H1 (cell line): ENCODE results near the gene PMEPA1. TPM values are rescaled to one million over a fixed set of nuclear protein-coding genes. Genes with fewer than 3 reads are reported as not detected.

Experiments used
- HDAC6 ChIP-seq: IDR thresholded peaks from one replicate; pipeline ENCODE4 v1.7.1; 2012; ENCODE audit warnings: low read depth, mild to moderate bottlenecking, inconsistent platforms, low read length, moderate library complexity
- PHF8 ChIP-seq: fragments of 200-600 bp; sonication (generic); conservative IDR thresholded peaks from 2 replicates; pipeline ENCODE4 v1.7.1; 2012; ENCODE audit warnings: low read depth, mild to moderate bottlenecking, inconsistent platforms, low read length, moderate library complexity
- POLR2A ChIP-seq, 2 experiments: IDR thresholded peaks; 1 replicate in 1 of 2; 2 replicates in 1 of 2; pipeline ENCODE4 v1.6.1; 2011; ENCODE audit warnings: low read depth in 2 of 2, low read length in 2 of 2, mild to moderate bottlenecking in 2 of 2; ENCODE audit errors: control extremely low read depth in 1 of 2
- RAD21 ChIP-seq, 2 experiments: IDR thresholded peaks in 1 of 2; conservative IDR thresholded peaks in 1 of 2; 2 replicates each; pipeline ENCODE4 v1.6.1; 2011; ENCODE audit warnings: low read depth in 2 of 2, low read length in 2 of 2, improper control_type of control experiment in 1 of 2, inconsistent platforms in 1 of 2, mild to moderate bottlenecking in 1 of 2, moderate library complexity in 1 of 2
- polyA plus RNA-seq, 7 experiments: library from polyadenylated mRNA; depleted of rRNA in 3 of 7; stranded (reverse) in 5 of 7; unstranded in 2 of 7; fragments of >200 nt in 5 of 7; fragments of 200-250 nt in 2 of 7; gene quantifications; 1 replicate in 5 of 7; 2 replicates in 1 of 7; 4 replicates in 1 of 7; pipeline versions ENCODE4 v1.2.1 to v1.2.3, GENCODE V29; 2011 to 2013; ENCODE audit warnings: missing spikeins in 2 of 7, mixed read lengths in 2 of 7
- total RNA-seq: library from RNA; stranded (reverse); fragmentation: NEBNext Ultra II Directional; extraction: Animal tissue kit (Norgen Biotek cat#: 25700); gene quantifications from 2 replicates; pipeline ENCODE4 v1.2.1, GENCODE V29; 2021

PMEPA1 gene
- total and polyA plus RNA-seq, 2 of the 8 experiments (the other 6 are each of a cell fraction or from before 2014, with no cell fraction given) = 12.7 to 20.5 TPM

GRCh38 chr20:57702521-57702920 lies 7.3 kb downstream of the PMEPA1 start (continued):
- TF ChIP-seq RAD21 (IDR thresholded peaks at IDR 0.05 in 1 of 2, conservative IDR thresholded peaks at IDR 0.05 in 1 of 2; ENCODE audit: low read depth in 2 of 2, low read length in 2 of 2) (no peak), POLR2A (IDR thresholded peaks at IDR 0.05; ENCODE audit: control extremely low read depth in 1 of 2, low read depth in 2 of 2, low read length in 2 of 2) (no peak), HDAC6 (no peak), PHF8 (no peak)
